Upper lobe of left lung (tissue), 6 donors: ENCODE measurements around the gene CEACAM19. TPM values are rescaled to one million over a fixed set of nuclear protein-coding genes. Genes with fewer than 3 reads are reported as not detected.
A peak's percentile ranks its signal among the peaks of the same experiment; 100 is the strongest.
"Not testable (repeated sequence)": the region's sequence is repeated elsewhere in the genome, so short reads cannot be mapped to it uniquely, and the experiment has no call there.

Experiments
- ATAC-seq, 2 donors: fragments of 200-7000 bp; cut with Tn5 transposase; one replicate each; pipeline ENCODE4 v1.9.1; 2022; ENCODE audit warnings: mild to moderate bottlenecking in 2 of 2, moderate library complexity in 2 of 2; ENCODE audit not compliant: low FRiP score in 2 of 2
- DNase-seq, 2 donors: peaks; one replicate each; pipeline ENCODE4 v3.0.0-alpha.2; 2019 to 2020
- H3K27ac ChIP-seq, 4 donors: fragments of 200-600 bp; sonication (generic); one replicate each; pipeline ENCODE4 v1.5.1; 2016 to 2019
- H3K27me3 ChIP-seq, 4 donors: fragments of 200-600 bp; sonication (generic); one replicate each; pipeline ENCODE4 v1.5.1; 2017 to 2019
- H3K36me3 ChIP-seq, 4 donors: fragments of 200-600 bp; sonication (generic); one replicate each; pipeline ENCODE4 v1.5.1; 2016 to 2019
- H3K4me1 ChIP-seq, 4 donors: fragments of 200-600 bp; sonication (generic); one replicate each; pipeline ENCODE4 v1.5.1; 2018 to 2019
- H3K4me3 ChIP-seq, 4 donors: fragments of 200-600 bp; sonication (generic); one replicate each; pipeline ENCODE4 v1.5.1; 2017 to 2019; ENCODE audit warnings: mild to moderate bottlenecking in 2 of 4, moderate library complexity in 1 of 4
- H3K9me3 ChIP-seq, 4 donors: fragments of 200-600 bp; sonication (generic); one replicate each; pipeline ENCODE4 v1.5.1; 2018 to 2019
- CTCF ChIP-seq, 6 experiments: fragments of 450-650 bp in 4 of 6; fragments of 200-600 bp in 2 of 6; sonication (generic) in 2 of 6; IDR thresholded peaks; one replicate each; pipeline ENCODE4 v1.5.1; 2016 to 2019; ENCODE audit warnings: antibody characterized with exemption in 6 of 6
- EP300 ChIP-seq, 4 donors: sonication (generic); formaldehyde crosslinking; IDR thresholded peaks; one replicate each; pipeline ENCODE4 v1.5.1; 2017; ENCODE audit warnings: antibody characterized with exemption in 4 of 4, control low read depth in 2 of 4
- POLR2A ChIP-seq, 4 donors: fragments of 450-650 bp; IDR thresholded peaks; one replicate each; pipeline ENCODE4 v1.5.1; 2016 to 2017; ENCODE audit warnings: antibody characterized with exemption in 4 of 4, mild to moderate bottlenecking in 2 of 4
- POLR2AphosphoS5 ChIP-seq, 2 donors: sonication (generic); formaldehyde crosslinking; IDR thresholded peaks; one replicate each; pipeline ENCODE4 v1.5.1; 2017; ENCODE audit warnings: antibody characterized with exemption in 2 of 2
- WGBS, 2 donors: methylation state at CpG; one replicate each; pipeline ENCODE4 v1.1.5; 2017 to 2018; 5-methylcytosine and 5-hydroxymethylcytosine counted together
- total RNA-seq, 6 donors: library from RNA; depleted of rRNA in 4 of 6; stranded (reverse); fragments of >200 nt in 4 of 6; gene quantifications; one replicate each; pipeline versions ENCODE4 v1.1.0 to v1.2.1, GENCODE V29; 2016 to 2021
- donor health status: DM: no; HTN: no; CAD: no; lungs with moderate emphysema.
- donor health status: DM: no; HTN: yes; CAD: no; lungs with severe emphysema.

Gene CEACAM19
- total RNA-seq, 6 donors from 2014 or later: 2.8 to 13.6 (median 7.2) TPM

GRCh38 chr19:44683434-44684210 is 12.3 kb downstream of the CEACAM19 start:
- 70 to 78% methylated on average over 4 to 8 of the region's 9 CpGs for WGBS, 2 donors
- H3K27ac ChIP-seq: peak overlapping the region; percentile 58 to 82 (median 74)
- peak in 1 of 2 donors; percentile 24 for DNase-seq

DNA sequence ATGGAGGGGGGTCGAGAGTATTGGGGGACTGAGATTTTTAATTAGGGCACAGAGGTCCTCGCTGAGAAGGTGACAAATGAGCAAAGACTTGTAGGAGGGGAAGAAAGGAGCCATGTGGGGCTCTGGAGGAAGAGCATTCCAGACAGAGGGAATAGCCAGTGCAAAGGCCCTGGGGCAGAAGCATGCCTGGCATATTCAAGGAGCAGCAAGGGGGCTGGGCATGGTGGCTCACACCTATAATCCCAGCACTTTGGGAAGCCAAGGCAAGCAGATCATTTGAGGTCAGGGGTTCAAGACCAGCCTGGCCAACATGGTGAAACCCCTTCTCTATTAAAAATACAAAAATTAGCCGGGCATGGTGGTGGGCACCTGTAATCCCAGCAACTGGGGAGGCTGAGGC is 13.1 kb downstream of the CEACAM19 start:
- Histone ChIP-seq H3K4me1 (peaks cover 19 to 47% (median 38%) of the 10 kb centered on the region in 4 donors), H3K36me3 (peaks cover 0 to 21% (median 1%) of the 10 kb centered on the region in 4 donors), H3K27ac (peak overlapping the region; percentile 58 to 82 (median 74))
- not testable (repeated sequence) for H3K27me3 ChIP-seq, H3K9me3 ChIP-seq, DNase-seq, ATAC-seq, H3K4me3 ChIP-seq
- 73 to 82% methylated on average over 3 of the region's 3 CpGs for WGBS, 2 donors

More at GRCh38 chr19:44683434-44684210, 12.3 kb downstream of the CEACAM19 start:
- Histone ChIP-seq H3K4me3 (no peak overlapping the region), H3K27me3 (no peaks in the 10 kb centered on the region), H3K9me3 (no peaks in the 10 kb centered on the region), H3K36me3 (peaks cover 0 to 25% (median 1%) of the 10 kb centered on the region in 4 donors), H3K4me1 (peaks cover 14 to 39% (median 31%) of the 10 kb centered on the region in 4 donors)
- TF ChIP-seq POLR2AphosphoS5 (IDR thresholded peaks at IDR 0.05): no peak
- TF ChIP-seq POLR2A (IDR thresholded peaks at IDR 0.05): no peak
- no peak for TF ChIP-seq CTCF (IDR thresholded peaks at IDR 0.05)
- TF ChIP-seq EP300 (IDR thresholded peaks at IDR 0.05): no peak
- ATAC-seq: no peak

GRCh38 chr19:44684892-44685863 is 13.9 kb downstream of the CEACAM19 start:
- DNase-seq: peak; percentile 40 to 82
- H3K27me3 ChIP-seq: no peaks in the 10 kb centered on the region
- H3K36me3 ChIP-seq: peaks cover 0 to 17% (median 0%) of the 10 kb centered on the region in 4 donors
- H3K27ac ChIP-seq: peak overlapping the region; percentile 58 to 82 (median 74)
- H3K4me1 ChIP-seq: peaks cover 22 to 51% (median 44%) of the 10 kb centered on the region in 4 donors
- no peaks in the 10 kb centered on the region for H3K9me3 ChIP-seq
- no peak overlapping the region for H3K4me3 ChIP-seq
- 25 to 35% methylated on average over 24 to 25 of the region's 25 CpGs for WGBS, 2 donors
- peak; percentile 46 to 76 for ATAC-seq
- TF ChIP-seq POLR2AphosphoS5 (IDR thresholded peaks at IDR 0.05) (peak; percentile 74 to 84), EP300 (IDR thresholded peaks at IDR 0.05) (peak in 2 of 4 donors; percentile 92 to 93), POLR2A (IDR thresholded peaks at IDR 0.05) (peak in 1 of 4 donors; percentile 6), CTCF (IDR thresholded peaks at IDR 0.05) (no peak)

- peaks cover 22 to 55% (median 46%) of the 10 kb centered on the region in 4 donors for H3K4me1 ChIP-seq
- no peak overlapping the region for H3K4me3 ChIP-seq
- TF ChIP-seq POLR2A (IDR thresholded peaks at IDR 0.05) (no peak), CTCF (IDR thresholded peaks at IDR 0.05) (no peak), POLR2AphosphoS5 (IDR thresholded peaks at IDR 0.05) (no peak), EP300 (IDR thresholded peaks at IDR 0.05) (no peak)
- H3K27me3 ChIP-seq: no peaks in the 10 kb centered on the region
- peaks cover 0 to 10% (median 0%) of the 10 kb centered on the region in 4 donors for H3K36me3 ChIP-seq
- H3K27ac ChIP-seq: peak overlapping the region; percentile 58 to 82 (median 74)
- ATAC-seq (peak in 1 of 2 donors; percentile 64), DNase-seq (peak in 1 of 2 donors; percentile 63)
- 52 to 65% methylated on average over 4 of the region's 4 CpGs for WGBS, 2 donors
- no peaks in the 10 kb centered on the region for H3K9me3 ChIP-seq
Observed at GRCh38 chr19:44685877-44686276, 14.6 kb downstream of the CEACAM19 start.

DNA sequence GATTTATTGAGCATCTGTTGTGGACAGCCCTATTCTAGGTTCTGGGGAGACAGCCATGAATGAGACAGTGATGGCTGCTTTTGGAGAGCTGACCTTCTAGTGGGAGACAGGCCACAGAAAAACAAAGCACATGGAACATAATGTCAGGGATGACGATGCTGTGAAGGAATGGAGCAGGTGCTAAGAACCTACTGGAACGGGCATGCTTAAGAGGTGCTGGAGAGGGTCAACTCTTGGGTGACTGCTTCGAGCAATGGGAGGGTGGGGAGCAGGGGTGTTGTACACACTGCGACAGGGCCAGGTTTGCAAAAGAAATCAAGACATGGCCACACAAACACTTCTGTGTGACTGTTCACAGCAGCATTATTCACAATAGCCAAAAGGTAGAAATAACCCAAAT is 15.6 kb downstream of the CEACAM19 start:
- H3K4me1 ChIP-seq: peaks cover 30 to 65% (median 54%) of the 10 kb centered on the region in 4 donors
- no peak for ATAC-seq
- TF ChIP-seq POLR2AphosphoS5 (IDR thresholded peaks at IDR 0.05) (no peak), CTCF (IDR thresholded peaks at IDR 0.05) (no peak), POLR2A (IDR thresholded peaks at IDR 0.05) (no peak), EP300 (IDR thresholded peaks at IDR 0.05) (no peak)

More for the DNA sequence above, 15.6 kb downstream of the CEACAM19 start:
- Histone ChIP-seq H3K4me3 (no peak overlapping the region), H3K36me3 (peaks cover 0 to 4% (median 0%) of the 10 kb centered on the region in 4 donors), H3K9me3 (no peaks in the 10 kb centered on the region), H3K27ac (peak overlapping the region in 1 of 4 donors; percentile 58), H3K27me3 (no peaks in the 10 kb centered on the region)
- DNase-seq: no peak
- 63% methylated on average over 4 of the region's 4 CpGs for WGBS, 2 donors
